GM12864 (cell line): ENCODE results near the gene GFRA1.

Source experiments
- DNase-seq: peaks from one replicate; pipeline ENCODE4 v3.0.0-alpha.2; 2011; ENCODE audit warnings: low read depth
- H3K4me3 ChIP-seq: 2 replicates; pipeline ENCODE4 v1.5.1; 2011; ENCODE audit warnings: mild to moderate bottlenecking, low read depth, low read length, control low read depth
- CTCF ChIP-seq: IDR thresholded peaks from 2 replicates; pipeline ENCODE4 v1.5.1; 2011; ENCODE audit warnings: low read depth, mild to moderate bottlenecking, moderate library complexity, low read length, control low read depth, inconsistent platforms; ENCODE audit errors: missing control alignments

The GFRA1 gene

GRCh38 chr10:116263870-116264655, 8.9 kb downstream of the GFRA1 start:
- no peak for DNase-seq
- no peak overlapping the region for H3K4me3 ChIP-seq
- TF ChIP-seq CTCF: no peak

- no peak for TF ChIP-seq CTCF
- no peak overlapping the region for H3K4me3 ChIP-seq
- no peak for DNase-seq
Measured at GRCh38 chr10:116262678-116263077, 10.3 kb downstream of the GFRA1 start.

DNA sequence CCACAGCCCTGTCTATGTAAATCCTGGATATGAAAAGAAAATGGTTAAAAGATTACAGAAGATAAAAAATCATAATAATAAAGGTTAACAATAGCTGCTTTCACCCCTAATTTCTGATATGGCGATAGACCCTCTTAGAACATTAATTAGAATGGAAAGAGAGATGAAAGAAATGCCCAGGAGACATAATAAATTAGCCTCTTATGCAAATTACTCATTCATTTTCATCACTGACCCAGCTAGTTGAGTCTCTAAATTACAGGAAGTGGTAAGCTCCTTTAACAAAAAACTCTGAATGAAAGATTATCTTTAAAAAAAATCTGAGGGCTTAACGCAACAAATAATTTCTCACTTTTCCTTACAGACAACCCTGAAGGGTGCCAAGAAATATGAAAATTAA, 12.4 kb downstream of the GFRA1 start:
- no peak overlapping the region for H3K4me3 ChIP-seq
- no peak for TF ChIP-seq CTCF
- no peak for DNase-seq

- H3K4me3 ChIP-seq: no peak overlapping the region
- DNase-seq: no peak
- TF ChIP-seq CTCF: no peak
Measured at GRCh38 chr10:116259638-116260037, 13.4 kb downstream of the GFRA1 start.

DNA sequence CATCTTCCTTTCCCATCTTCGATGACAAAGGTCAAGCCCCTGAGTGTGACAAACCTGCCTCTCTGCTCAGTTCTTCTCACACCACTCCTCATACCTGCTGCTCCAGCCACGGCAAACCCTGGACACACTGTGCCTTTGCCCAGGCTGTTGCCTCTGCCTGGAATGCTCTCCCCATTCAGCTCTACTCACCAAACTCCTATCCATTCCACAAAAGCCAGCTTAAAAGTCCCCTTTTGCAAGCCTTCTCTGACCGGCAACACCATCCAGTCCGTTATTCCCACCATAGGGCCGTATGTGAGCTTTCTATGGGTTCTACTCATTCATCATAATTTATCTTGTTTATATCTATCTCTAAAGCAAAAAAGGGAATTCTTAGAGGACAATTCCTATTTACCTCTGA, 15.2 kb downstream of the GFRA1 start:
- no peak for TF ChIP-seq CTCF
- no peak overlapping the region for H3K4me3 ChIP-seq
- no peak for DNase-seq

- no peak for DNase-seq
- H3K4me3 ChIP-seq: no peak overlapping the region
- TF ChIP-seq CTCF: no peak
Measured at GRCh38 chr10:116256752-116257259, 16.2 kb downstream of the GFRA1 start.
